HL-60/S4 treated with retinoic acid at 250 ng/mL for 4 days and 3 days (cell line): ENCODE measurements around the gene KCNH4.

ENCODE experiments used
- in situ Hi-C: fragments of 300-500 bp; cut with MboI; formaldehyde crosslinking; loops from 2 replicates; pipeline ENCODE4 v1.7.0; 2022; ENCODE audit warnings: low sequenced_read_pairs

KCNH4 gene

GRCh38 chr17:42120161-42120769, 60.7 kb downstream of the KCNH4 start:
- in situ Hi-C loops = loop anchor here (25.0 kb wide), 1 partner anchor 383 kb away; the partner anchor contains the start of gene HAP1

DNA sequence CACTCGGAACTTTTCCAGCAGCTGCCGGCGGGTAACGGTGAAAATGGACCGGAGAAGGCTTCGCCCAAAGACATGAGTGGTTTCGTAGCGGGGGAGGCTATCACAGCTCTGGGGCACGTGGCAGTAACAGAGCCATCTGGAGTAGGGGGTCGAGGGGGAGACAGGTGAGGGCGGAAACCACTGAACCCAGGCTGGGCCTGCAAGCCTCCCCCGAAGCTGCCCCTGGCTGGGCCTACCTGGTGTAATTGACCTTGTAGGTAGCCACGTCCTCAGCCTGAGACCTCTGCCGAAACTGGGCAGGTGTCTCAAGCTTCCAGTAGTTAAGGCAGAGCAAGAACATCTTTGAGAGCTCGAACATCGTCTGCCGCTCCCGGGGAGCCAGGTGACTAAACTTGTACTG, 61.6 kb downstream of the KCNH4 start:
- in situ Hi-C loops = loop anchor here (10.0 to 25.0 kb wide), 2 partner anchors 154 to 382 kb away; partner anchors contain the start of genes CNP and HAP1

- in situ Hi-C loops = loop anchor here (10.0 to 25.0 kb wide), 2 partner anchors 154 to 381 kb away; partner anchors contain the start of genes CNP and HAP1
Observed at GRCh38 chr17:42118545-42118944, 62.4 kb downstream of the KCNH4 start.

- in situ Hi-C loops = loop anchor here (10.0 to 25.0 kb wide), 2 partner anchors 153 to 381 kb away; partner anchors contain the start of genes CNP and HAP1
Observed at GRCh38 chr17:42118126-42118510, 62.8 kb downstream of the KCNH4 start.

DNA sequence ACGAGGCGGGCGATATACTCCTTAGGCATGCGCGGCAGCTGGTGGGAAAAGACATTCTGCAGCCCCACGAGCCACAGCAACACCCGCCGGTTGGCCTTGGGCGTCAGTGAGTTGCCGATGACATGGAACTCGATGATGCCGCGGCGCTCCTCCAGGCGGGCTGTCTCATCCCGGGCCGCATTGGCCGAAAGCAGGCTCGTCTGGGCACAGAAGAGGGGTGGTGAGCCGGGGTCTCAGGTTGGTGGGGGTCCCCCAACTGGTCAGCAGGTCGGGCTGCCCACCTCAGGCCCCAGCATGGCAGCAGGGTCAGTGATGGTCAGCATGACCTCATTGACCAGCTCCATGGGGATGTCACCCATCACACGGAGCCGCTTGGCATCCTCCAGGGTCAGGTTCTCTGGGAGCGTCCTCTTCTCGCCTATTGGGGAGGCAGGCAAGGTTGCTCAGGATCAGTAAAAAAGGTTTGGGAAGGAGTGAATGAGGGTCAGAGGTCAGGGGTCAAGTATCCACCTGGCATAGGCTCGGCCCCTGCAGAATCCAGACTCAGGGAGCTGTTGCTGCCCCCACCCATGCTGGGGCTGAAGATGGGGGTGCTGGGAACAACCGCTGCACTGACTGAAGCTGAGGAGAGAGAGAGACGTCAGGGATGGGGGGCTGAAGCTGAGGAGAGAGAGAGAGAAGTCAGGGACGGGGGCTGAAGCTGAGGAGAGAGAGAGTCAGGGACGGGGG, 63.4 kb downstream of the KCNH4 start:
- in situ Hi-C loops = loop anchor here (10.0 to 25.0 kb wide), 2 partner anchors 153 to 380 kb away; partner anchors contain the start of genes CNP and HAP1

GRCh38 chr17:42116705-42117396, 64.1 kb downstream of the KCNH4 start:
- in situ Hi-C loops = loop anchor here (10.0 to 25.0 kb wide), 2 partner anchors 152 to 380 kb away; partner anchors contain the start of genes CNP and HAP1

- in situ Hi-C loops = loop anchor here (10.0 to 25.0 kb wide), 2 partner anchors 149 to 377 kb away; partner anchors contain the start of genes CNP and HAP1
Observed at GRCh38 chr17:42114118-42114517, 66.8 kb downstream of the KCNH4 start.

GRCh38 chr17:42113293-42114069, 67.5 kb downstream of the KCNH4 start:
- in situ Hi-C loops = loop anchor here (10.0 to 25.0 kb wide), 2 partner anchors 149 to 376 kb away; partner anchors contain the start of genes CNP and HAP1

GRCh38 chr17:42112552-42113176, 68.3 kb downstream of the KCNH4 start, which contains the start of gene DHX58:
Gene DHX58 (minus strand): TSS chr17:42112714. CDS start chr17:42111892, 822 bp downstream.
- in situ Hi-C loops = loop anchor here (10.0 to 25.0 kb wide), 2 partner anchors 148 to 375 kb away; partner anchors contain the start of genes CNP and HAP1

- in situ Hi-C loops = loop anchor here (10.0 to 25.0 kb wide), 2 partner anchors 147 to 375 kb away; partner anchors contain the start of genes CNP and HAP1
Observed at GRCh38 chr17:42111871-42112551, 68.9 kb downstream of the KCNH4 start.

DNA sequence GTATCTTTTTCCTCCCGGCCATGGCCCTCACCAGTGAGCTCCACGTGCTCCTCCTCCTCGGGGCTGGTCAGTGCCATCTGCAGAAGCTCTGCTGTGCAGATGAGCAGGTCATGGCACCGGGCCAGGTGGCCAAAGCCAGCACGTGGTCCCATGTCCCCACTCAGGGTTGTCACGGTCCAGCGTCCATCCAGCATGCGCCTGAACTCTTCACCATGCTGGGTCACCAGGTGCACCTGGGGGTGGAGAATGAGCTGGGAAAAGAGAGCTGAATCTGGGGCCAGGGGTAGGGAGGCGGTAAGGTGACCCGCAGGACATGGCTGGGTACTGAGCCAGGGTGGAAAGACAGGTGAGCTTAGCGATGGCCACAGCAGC, 69.7 kb downstream of the KCNH4 start:
- in situ Hi-C loops = loop anchor here (10.0 to 25.0 kb wide), 2 partner anchors 146 to 374 kb away; partner anchors contain the start of genes CNP and HAP1

DNA sequence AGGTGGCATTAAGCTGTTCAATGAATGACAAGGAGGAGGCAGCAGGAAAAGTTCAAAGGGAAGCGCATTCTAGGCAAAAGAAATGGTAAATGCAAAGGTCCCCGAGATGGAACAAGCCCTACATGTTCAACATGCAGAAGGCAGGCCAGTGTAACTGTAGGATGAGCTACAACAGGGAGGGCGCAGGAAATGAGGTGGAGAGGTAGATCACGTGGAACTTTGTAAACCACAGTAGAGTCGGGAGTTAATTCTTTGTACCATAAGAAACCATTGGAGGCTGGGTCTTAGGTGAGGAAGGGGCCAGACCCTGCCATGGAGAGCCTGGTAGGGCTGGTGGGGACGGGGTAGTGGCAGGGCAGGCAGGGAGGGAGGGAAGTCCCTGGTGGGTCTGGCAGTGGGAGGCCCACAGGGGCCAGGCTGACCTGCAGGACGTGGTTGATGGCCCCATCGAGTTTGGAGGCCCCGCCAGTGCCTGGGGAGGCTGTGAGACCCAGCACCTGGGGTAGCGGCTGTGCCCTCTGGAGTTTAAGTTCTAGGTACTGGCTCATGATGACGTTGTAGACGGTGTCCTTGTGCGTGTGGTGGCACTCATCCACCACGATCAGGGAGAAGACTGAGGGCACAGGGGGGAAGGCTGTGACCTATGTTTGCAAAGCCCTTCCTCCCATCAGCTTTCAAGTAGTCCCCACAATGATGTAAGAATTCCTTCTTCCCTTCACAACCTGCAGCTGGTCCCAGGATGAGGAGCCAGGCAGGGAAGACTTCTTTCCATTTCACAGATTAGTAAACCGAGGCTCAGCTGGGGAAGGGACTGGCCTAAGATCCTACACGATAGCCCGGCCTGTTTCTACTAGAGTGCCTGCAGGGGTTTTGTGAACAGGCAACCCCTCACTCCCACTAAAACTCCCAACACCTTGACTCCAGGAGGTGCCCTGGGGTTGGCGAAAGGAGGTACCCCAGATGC, 70.4 kb downstream of the KCNH4 start:
- in situ Hi-C loops = loop anchor here (10.0 to 25.0 kb wide), 2 partner anchors 146 to 373 kb away; partner anchors contain the start of genes CNP and HAP1

GRCh38 chr17:42109086-42109485, 71.9 kb downstream of the KCNH4 start:
- in situ Hi-C loops = loop anchor here (25.0 kb wide), 1 partner anchor 372 kb away; the partner anchor contains the start of gene HAP1

DNA sequence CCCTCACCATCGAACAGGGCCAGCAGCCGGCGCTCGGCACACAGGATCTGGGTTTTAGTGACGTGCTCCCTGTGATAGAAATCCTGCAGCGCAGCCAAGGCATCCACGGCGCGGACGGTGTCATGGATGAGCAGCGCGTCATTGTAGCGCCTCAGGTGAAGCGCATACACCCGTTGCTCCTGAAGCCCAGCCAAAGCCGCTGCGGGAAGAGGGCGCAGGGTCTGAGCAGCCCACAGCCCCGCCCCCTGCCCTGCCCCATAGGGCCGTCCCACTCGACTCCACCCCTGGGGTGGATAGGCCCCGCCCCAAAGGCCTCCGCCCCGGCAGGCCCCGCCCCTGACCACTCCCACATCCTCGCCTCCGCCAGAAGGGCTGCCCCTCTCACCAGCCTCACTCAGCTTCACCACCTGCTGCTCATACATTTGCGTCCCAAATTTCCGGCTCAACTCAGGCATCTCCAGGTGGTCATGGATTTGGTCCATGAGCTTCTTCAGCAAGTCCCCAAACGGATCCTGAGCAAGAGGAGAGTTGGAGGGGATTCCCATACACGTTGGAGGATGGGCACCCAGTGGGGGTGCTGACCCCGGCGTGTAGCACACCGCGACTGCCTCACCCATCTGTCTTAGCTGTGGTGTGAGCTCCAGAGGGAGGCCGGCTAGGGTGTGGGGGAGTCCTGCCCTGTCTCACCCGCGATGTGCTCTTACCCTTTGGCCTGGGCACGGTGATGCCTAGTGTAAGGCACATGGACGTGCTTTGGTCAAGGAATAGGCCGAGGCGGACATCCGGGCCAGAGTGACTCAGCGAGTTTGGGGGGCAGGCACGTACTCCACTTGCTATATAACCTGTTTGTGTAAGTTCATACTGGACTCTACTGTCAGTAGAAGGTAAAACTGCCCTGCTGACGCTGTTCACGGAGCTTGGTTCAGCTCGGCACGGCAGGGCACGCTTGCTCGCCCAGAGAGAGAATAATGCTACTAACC, 73.1 kb downstream of the KCNH4 start:
- in situ Hi-C loops = loop anchor here (25.0 kb wide), 1 partner anchor 371 kb away; the partner anchor contains the start of gene HAP1

DNA sequence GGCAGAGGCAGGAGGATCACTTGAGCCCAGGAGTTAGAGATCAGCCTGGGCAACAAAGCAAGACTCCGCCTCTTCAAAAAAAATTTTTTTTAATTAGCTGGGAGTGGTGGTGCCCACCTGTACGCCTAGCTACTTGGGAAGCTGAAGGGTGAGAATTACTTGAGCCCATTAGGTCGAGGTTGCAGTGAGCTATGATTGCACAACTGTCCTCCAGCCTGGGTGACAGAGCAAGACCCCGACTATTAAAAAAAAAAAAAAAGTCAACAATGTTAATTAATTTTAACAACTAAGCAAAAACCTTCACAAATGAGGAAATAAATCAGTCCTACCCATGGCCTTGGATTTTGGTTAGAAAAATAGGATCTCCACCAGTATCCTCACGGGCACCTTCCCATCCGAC, 73.8 kb downstream of the KCNH4 start:
- in situ Hi-C loops = loop anchor here (25.0 kb wide), 1 partner anchor 370 kb away; the partner anchor contains the start of gene HAP1
